IMR-90 (cell line): Measurements from ENCODE around the gene SSX4B. TPM values are rescaled to one million over a fixed set of nuclear protein-coding genes. Genes with fewer than 3 reads are reported as not detected.

Experiments used
- ATAC-seq: fragments of 200-7000 bp; cut with Tn5 transposase; 2 replicates; pipeline ENCODE4 v1.9.1; 2020; ENCODE audit warnings: low read depth, mild to moderate bottlenecking, moderate library complexity
- BruUV-seq: library from RNA; stranded (reverse); fragments of 400-500 nt; replicated peaks from 2 replicates; lab custom pipeline; 2021; lab: Mats Ljungman, UMichigan
- CTCF ChIA-PET: fragments of 300-600 bp; formaldehyde crosslinking; extraction: SDS; loops from one replicate; lab custom pipeline; 2021; ENCODE audit warnings: antibody characterized with exemption; lab: Yijun Ruan, JAX
- POLR2A ChIA-PET: fragments of 300-600 bp; sonication (Branson Sonifier 250); formaldehyde crosslinking; loops from one replicate; lab custom pipeline; 2022; ENCODE audit warnings: antibody characterized with exemption; ENCODE audit not compliant: unreplicated experiment; lab: Charles Lee
- DNase-seq: peaks from one replicate; pipeline ENCODE4 v3.0.0; 2013
- H2AFZ ChIP-seq: replicated peaks from 2 replicates; pipeline ENCODE3; 2013; ENCODE audit warnings: low read length, mild to moderate bottlenecking; ENCODE audit not compliant: poor library complexity
- H2AK5ac ChIP-seq: 2 replicates; pipeline ENCODE4 v1.6.1; 2013; ENCODE audit warnings: low read depth, low read length, inconsistent platforms
- H2AK9ac ChIP-seq: replicated peaks from 2 replicates; pipeline ENCODE3; 2013; ENCODE audit warnings: mild to moderate bottlenecking, low read depth, low read length, moderate library complexity; ENCODE audit not compliant: poor library complexity
- H2BK120ac ChIP-seq: 2 replicates; pipeline ENCODE4 v1.6.1; 2013; ENCODE audit warnings: low read depth, low read length, inconsistent platforms
- H2BK15ac ChIP-seq: 3 replicates; pipeline ENCODE4 v1.6.1; 2013; ENCODE audit warnings: low read depth, low read length, inconsistent platforms
- H2BK20ac ChIP-seq: 2 replicates; pipeline ENCODE4 v1.6.1; 2013; ENCODE audit warnings: low read depth, mild to moderate bottlenecking, inconsistent platforms, low read length, moderate library complexity
- H2BK5ac ChIP-seq: 2 replicates; pipeline ENCODE4 v1.6.1; 2013; ENCODE audit warnings: mild to moderate bottlenecking, low read depth, low read length, inconsistent platforms; ENCODE audit not compliant: poor library complexity, severe bottlenecking
- H3K14ac ChIP-seq: replicated peaks from 2 replicates; pipeline ENCODE4 v1.6.1; 2013; ENCODE audit warnings: low read depth, low read length, inconsistent platforms
- H3K18ac ChIP-seq: 2 replicates; pipeline ENCODE4 v1.6.1; 2013; ENCODE audit warnings: low read depth, low read length, control low read depth
- H3K23ac ChIP-seq: 2 replicates; pipeline ENCODE4 v1.6.1; 2013; ENCODE audit warnings: low read depth, low read length, inconsistent platforms
- H3K27ac ChIP-seq: 2 replicates; pipeline ENCODE4 v1.5.1; 2013; ENCODE audit warnings: mild to moderate bottlenecking, control low read depth, low read length; ENCODE audit not compliant: insufficient read depth
- H3K27me3 ChIP-seq: 2 replicates; pipeline ENCODE4 v1.6.1; 2013; ENCODE audit warnings: low read length; ENCODE audit not compliant: control insufficient read depth, insufficient read depth
- H3K36me3 ChIP-seq: 2 replicates; pipeline ENCODE4 v1.6.1; 2013; ENCODE audit warnings: low read length, mixed read lengths; ENCODE audit not compliant: control insufficient read depth, insufficient read depth
- H3K4ac ChIP-seq: 2 replicates; pipeline ENCODE4 v1.6.1; 2013; ENCODE audit warnings: low read depth, low read length, inconsistent platforms
- H3K4me1 ChIP-seq: 2 replicates; pipeline ENCODE4 v1.6.1; 2013; ENCODE audit warnings: low read length, mixed read lengths; ENCODE audit not compliant: control insufficient read depth, insufficient read depth
- H3K4me2 ChIP-seq: 2 replicates; pipeline ENCODE4 v1.6.1; 2013; ENCODE audit warnings: low read depth, mild to moderate bottlenecking, control low read depth, low read length, moderate library complexity
- H3K4me3 ChIP-seq: 2 replicates; pipeline ENCODE4 v1.5.1; 2013; ENCODE audit warnings: low read depth, mild to moderate bottlenecking, control low read depth, low read length, moderate library complexity; ENCODE audit not compliant: insufficient read depth
- H3K56ac ChIP-seq: 2 replicates; pipeline ENCODE4 v1.6.1; 2013; ENCODE audit warnings: low read length, inconsistent platforms; ENCODE audit not compliant: insufficient read depth; ENCODE audit errors: extremely low read depth
- H3K79me1 ChIP-seq, 2 experiments: 2 replicates each; pipeline ENCODE4 v1.6.1; 2013; ENCODE audit warnings: low read length in 2 of 2, inconsistent platforms in 1 of 2, low read depth in 1 of 2
- H3K9ac ChIP-seq: 2 replicates; pipeline ENCODE4 v1.6.1; 2013; ENCODE audit warnings: low read depth, low read length, control low read depth
- H3K9me1 ChIP-seq: 2 replicates; pipeline ENCODE4 v1.6.1; 2013; ENCODE audit warnings: low read length, inconsistent platforms; ENCODE audit not compliant: insufficient read depth
- H3K9me3 ChIP-seq: 2 replicates; pipeline ENCODE4 v1.6.1; 2013; ENCODE audit warnings: low read length; ENCODE audit not compliant: control insufficient read depth, insufficient read depth
- H4K20me1 ChIP-seq: 2 replicates; pipeline ENCODE4 v1.6.1; 2013; ENCODE audit warnings: low read length, inconsistent platforms; ENCODE audit not compliant: insufficient read depth
- H4K5ac ChIP-seq: 2 replicates; pipeline ENCODE4 v1.6.1; 2013; ENCODE audit warnings: mild to moderate bottlenecking, low read depth, low read length, control low read depth
- H4K8ac ChIP-seq, 2 experiments: 2 replicates each; pipeline ENCODE4 v1.6.1; 2013; ENCODE audit warnings: low read depth in 2 of 2, low read length in 2 of 2, control low read depth in 1 of 2, inconsistent platforms in 1 of 2
- H4K91ac ChIP-seq: 2 replicates; pipeline ENCODE4 v1.6.1; 2013; ENCODE audit warnings: low read depth, low read length, inconsistent platforms; ENCODE audit not compliant: insufficient read depth
- CHD1 ChIP-seq: IDR thresholded peaks from 2 replicates; pipeline ENCODE4 v1.6.1; 2012; ENCODE audit warnings: low read depth, low read length, improper control_type of control experiment
- FOS ChIP-seq: fragments of 150-350 bp; IDR thresholded peaks from 2 replicates; pipeline ENCODE4 v1.6.1; 2016; ENCODE audit warnings: low read depth, low read length
- MAFK ChIP-seq: IDR thresholded peaks from 2 replicates; pipeline ENCODE4 v1.6.1; 2012; ENCODE audit warnings: low read depth, low read length, improper control_type of control experiment
- NFE2L2 ChIP-seq: fragments of 150-350 bp; IDR thresholded peaks from 2 replicates; pipeline ENCODE4 v1.6.1; 2016; ENCODE audit warnings: low read depth, mild to moderate bottlenecking, low read length
- RAD21 ChIP-seq: IDR thresholded peaks from 2 replicates; pipeline ENCODE4 v1.6.1; 2012; ENCODE audit warnings: low read length, improper control_type of control experiment
- SMC3 ChIP-seq: fragments of 150-350 bp; IDR thresholded peaks from 2 replicates; pipeline ENCODE4 v1.6.1; 2016; ENCODE audit warnings: low read depth, mild to moderate bottlenecking, antibody characterized with exemption, low read length, moderate library complexity
- USF2 ChIP-seq: fragments of 150-350 bp; IDR thresholded peaks from 2 replicates; pipeline ENCODE4 v1.6.1; 2017; ENCODE audit warnings: mild to moderate bottlenecking, antibody characterized with exemption, low read length, low read depth
- WGBS, 2 experiments: methylation state at CpG; one replicate each; pipeline versions ENCODE4 v1.1.5 to v1.1.7; 2013; ENCODE audit warnings: missing lambda C conversion rate in 2 of 2; ENCODE audit not compliant: insufficient read length in 1 of 2; ENCODE audit errors: extremely low coverage in 2 of 2; 5-methylcytosine and 5-hydroxymethylcytosine counted together
- dilution Hi-C: fragments of 300-500 bp; cut with HindIII; formaldehyde crosslinking; loops from one replicate; pipeline ENCODE4 v1.14.3; 2018; ENCODE audit warnings: low sequenced_read_pairs; ENCODE audit not compliant: unreplicated experiment
- in situ Hi-C: fragments of 300-500 bp; cut with MboI; formaldehyde crosslinking; loops from 3 replicates; pipeline ENCODE4 v1.14.3; 2019; ENCODE audit warnings: low sequenced_read_pairs, inconsistent platforms, mixed read lengths
- intact Hi-C: fragments of 100-400 bp; cut with micrococcal nuclease; formaldehyde crosslinking; loops from 2 replicates; pipeline ENCODE4 v1.10.0; 2022
- polyA plus RNA-seq, 3 experiments: library from polyadenylated mRNA; depleted of rRNA; stranded (reverse); fragments of >200 nt; gene quantifications; 2 replicates each; pipeline ENCODE4 v1.2.3, GENCODE V29; 2012; ENCODE audit warnings: low replicate concordance in 1 of 3
- total RNA-seq: library from RNA; depleted of rRNA; stranded (reverse); fragments of >200 nt; gene quantifications from 2 replicates; pipeline ENCODE4 v1.2.3, GENCODE V29; 2012
- TF ChIP-seq, protein P1 (sequence below): fragments of 150-350 bp; IDR thresholded peaks from 2 replicates; pipeline ENCODE4 v1.6.1; 2016; ENCODE audit warnings: low read depth, mild to moderate bottlenecking, low read length, moderate library complexity, borderline replicate concordance

Gene SSX4B
- total and polyA plus RNA-seq, 2 of the 4 experiments (the other 2 are of a cell fraction), result not detected

DNA sequence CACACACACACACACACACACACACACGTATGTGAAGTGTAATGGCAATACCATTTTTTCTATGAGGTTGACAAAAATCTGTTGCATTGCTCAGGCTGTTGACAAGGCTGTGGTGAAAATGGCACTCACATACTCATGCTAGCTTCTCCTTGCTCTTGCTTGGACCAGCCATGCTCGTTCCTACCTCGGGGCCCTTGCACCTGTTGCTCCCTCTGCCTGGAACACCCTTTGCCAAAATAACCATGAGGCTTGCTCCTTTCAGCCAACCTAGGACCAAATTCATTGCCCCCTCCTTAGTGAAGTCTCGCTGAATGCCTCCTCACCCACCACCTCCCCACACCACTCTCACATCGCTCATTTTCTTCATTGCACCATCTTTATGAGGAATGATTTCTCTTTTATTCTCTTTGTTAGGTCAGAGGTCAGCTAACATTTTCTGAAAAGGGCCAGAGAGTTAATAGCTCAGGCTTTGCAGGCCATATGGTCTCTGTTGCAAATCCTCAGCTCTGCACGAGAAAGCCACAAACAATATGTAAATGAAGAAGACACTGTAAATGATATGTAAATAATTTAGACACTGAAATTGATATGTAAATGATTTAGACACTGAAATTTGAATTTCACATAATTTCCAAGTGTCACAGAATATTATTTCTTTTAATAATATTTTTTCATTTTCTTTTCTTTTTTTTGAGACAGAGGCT, 45.0 kb upstream of the SSX4B start:
- Histone ChIP-seq H4K20me1 (no peaks in the 10 kb centered on the region), H2BK120ac (no peak overlapping the region), H2AFZ (no peak overlapping the region), H3K56ac (no peak overlapping the region), H3K4ac (no peak overlapping the region), H3K9me1 (no peaks in the 10 kb centered on the region), H4K5ac (no peak overlapping the region), H2AK5ac (no peak overlapping the region), H2AK9ac (no peak overlapping the region), H3K23ac (no peak overlapping the region), H2BK5ac (no peak overlapping the region), H3K14ac (no peak overlapping the region), H3K27ac (no peak overlapping the region), H3K27me3 (peaks cover under 1% of the 10 kb centered on the region), H4K91ac (no peak overlapping the region), H3K9me3 (peaks cover 2% of the 10 kb centered on the region; the same call in 1 of the 2 replicates), H3K4me3 (no peak overlapping the region), H3K4me2 (no peak overlapping the region), H2BK20ac (no peak overlapping the region), H2BK15ac (no peak overlapping the region), H3K4me1 (no peaks in the 10 kb centered on the region), H4K8ac (no peak overlapping the region), H3K9ac (no peak overlapping the region), H3K36me3 (no peaks in the 10 kb centered on the region), H3K79me1 (no peaks in the 10 kb centered on the region), H3K18ac (no peak overlapping the region)
- ATAC-seq (no peak), DNase-seq (no peak)
- BruUV-seq, result no TSS peak
- intact Hi-C loops (no loop called here), dilution Hi-C loops (no loop called here), in situ Hi-C loops (no loop called here)
- ChIA-PET POLR2A (no interaction called here), CTCF (interaction anchor here (0.7 kb wide), 2 partner anchors 37 to 436 kb away, joined by 4 read pairs; no protein-coding TSS in a partner anchor)
- 80% methylated on average over 1 of the region's 6 CpGs; no CpG with 5 or more reads in 1 of the 2 experiments for WGBS, 2 experiments
- TF ChIP-seq FOS (no peak), MAFK (no peak), SMC3 (no peak), NFE2L2 (no peak), RAD21 (no peak), USF2 (no peak), CHD1 (no peak)
- TF ChIP-seq, protein P1, sequence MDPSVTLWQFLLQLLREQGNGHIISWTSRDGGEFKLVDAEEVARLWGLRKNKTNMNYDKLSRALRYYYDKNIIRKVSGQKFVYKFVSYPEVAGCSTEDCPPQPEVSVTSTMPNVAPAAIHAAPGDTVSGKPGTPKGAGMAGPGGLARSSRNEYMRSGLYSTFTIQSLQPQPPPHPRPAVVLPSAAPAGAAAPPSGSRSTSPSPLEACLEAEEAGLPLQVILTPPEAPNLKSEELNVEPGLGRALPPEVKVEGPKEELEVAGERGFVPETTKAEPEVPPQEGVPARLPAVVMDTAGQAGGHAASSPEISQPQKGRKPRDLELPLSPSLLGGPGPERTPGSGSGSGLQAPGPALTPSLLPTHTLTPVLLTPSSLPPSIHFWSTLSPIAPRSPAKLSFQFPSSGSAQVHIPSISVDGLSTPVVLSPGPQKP, result no peak
